Measurements from ENCODE around the gene TMEM63C.
"Not testable (repeated sequence)": the region's sequence is repeated elsewhere in the genome, so short reads cannot be mapped to it uniquely, and the experiment has no call there.

The TMEM63C gene

DNA sequence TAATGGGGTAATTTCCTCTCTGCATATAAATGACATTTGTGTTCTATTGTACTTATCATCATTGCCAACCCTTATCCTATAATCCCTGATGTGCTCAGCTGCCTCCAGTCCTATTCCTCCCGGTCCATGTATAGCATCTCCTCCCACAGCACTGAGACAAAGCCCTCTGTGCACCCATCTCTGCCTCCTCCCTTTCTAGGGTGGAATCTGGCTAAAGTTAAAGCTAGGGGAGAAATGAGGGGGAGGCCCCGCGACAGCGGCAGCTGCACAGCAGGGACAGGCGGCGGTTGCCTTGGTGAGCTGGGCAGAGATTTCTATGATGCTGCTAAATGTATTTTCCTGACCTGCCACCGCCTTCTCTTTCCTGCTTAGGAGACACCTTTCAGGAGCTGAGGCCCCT, 27.2 kb upstream of the TMEM63C start:
- no peak for DNase-seq

DNA sequence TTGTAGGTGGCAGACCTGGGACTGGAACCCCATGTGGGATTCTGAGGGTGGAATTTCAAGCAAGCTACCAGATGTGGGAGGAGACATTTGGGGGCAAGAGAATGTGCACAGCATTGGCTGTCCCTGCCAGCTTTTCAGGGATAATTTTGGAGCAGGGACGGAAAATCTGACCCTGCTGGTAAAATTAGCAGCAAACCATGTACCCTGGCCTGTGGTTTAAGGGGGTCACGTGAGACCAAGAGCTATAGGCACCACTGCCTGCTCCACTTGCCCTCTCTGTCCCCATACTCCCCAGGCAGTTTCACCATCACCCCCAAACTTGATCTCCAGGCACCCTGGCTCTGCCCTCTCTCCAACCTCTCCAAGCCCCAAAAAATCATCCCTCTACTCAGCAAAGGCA, 26.5 kb upstream of the TMEM63C start:
- no peak for DNase-seq

DNA sequence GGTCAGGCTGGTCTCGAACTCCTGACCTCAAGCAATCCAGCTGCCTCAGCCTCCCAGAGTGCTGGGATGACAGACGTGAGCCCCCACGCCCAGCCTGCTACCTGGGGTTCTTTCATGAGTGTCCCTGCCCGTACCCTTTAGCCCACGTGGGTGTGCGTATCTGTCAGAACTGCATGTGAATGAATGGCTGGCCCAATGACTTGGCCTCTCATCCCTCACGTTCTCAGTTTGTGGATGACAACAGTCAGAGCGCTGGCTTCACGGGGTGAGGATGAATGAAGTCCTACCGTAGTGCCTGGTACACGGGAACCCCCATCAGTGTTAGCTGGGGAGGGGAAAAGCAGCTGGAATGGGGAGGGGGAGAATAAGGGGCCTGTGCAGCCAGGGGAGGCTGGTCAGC, 23.9 kb upstream of the TMEM63C start:
- no peak for DNase-seq

DNA sequence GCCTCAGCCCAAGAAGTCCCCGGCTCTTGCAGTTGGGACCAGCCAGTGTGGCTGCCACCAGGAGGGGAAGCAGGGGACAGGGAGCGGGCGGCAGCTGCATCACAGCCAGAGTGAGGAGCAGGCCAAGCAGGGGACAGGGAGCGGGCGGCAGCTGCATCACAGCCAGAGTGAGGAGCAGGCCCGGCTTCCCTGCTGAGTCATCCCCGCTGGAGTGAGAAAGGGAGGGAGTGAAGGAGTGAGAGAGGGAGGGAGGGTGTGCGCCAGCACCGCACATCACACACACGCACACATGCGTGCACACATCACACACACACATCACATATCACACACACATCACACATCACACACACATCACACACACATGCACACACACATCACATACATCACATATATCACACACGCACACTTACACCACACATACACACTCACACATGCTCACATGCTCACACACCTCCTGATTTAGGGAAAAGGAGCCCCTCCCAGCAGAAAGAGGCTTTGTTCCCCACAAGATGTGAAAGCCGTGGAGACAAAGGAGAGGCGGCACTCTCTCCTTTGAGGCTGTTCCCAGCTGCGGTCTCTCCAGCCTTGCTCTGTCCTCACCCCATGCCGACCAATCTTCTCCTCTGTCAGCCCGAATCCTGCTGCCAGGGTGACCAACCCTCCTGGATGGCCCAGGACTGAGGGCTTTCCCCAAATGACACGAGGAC, 23.3 kb upstream of the TMEM63C start:
- peak; percentile 72 for DNase-seq

DNA sequence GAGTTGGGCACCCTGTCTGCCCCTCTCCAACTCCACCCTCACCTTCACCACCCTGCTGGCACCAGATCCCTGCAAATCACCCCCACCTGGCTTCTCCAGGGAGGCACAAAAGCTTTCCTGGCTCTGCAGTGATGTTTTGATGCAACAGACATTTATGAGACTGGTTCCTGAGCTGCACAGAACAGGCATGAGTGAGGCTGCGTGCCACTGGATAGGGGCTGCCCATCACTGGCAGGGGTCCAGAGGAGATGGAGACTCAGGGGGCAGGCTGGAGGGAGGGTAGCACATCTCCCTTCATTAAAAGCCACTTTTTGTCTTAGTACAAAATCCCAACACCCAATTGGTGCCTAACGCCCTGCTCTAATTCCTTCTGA, 22.7 kb upstream of the TMEM63C start:
- DNase-seq, result no peak

DNA sequence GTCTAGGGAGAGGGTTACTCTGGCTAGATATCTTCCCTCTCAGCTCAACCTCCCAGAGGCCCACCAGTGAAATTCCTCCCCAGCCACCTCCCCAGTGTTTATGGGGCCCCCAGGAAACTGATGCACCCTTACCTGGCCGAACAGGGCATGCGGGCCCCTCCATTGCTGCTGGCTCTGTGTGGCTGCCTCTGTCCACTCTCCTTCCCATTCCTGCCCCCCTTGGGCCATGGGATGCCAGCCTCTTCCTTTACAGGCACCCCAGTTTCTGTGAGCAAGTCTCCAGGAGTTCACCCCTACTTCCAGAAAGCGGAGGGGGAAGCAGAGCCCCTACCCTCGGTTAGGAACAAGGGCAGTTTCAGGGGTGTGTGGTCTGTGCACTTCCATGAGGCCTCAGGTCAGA, 20.6 kb upstream of the TMEM63C start:
- no peak for DNase-seq

DNA sequence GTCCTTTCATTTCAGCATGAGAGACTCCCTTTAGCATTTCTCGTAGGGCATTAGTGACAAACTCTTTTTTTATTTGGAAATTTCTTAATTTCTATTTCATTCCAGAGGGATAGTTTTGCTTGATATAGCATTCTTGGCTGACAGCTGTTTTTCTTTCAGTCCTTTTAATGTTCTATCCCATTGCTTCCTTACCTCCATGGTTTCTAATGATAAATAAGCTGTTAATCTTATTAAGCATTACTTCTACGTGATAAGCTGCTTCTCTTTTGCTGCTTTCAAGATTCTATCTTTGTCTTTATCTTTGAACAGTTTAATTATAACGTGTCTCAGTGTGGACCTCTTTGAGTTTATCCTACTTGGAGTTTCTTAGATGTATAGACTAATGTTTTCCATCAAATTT, 11.6 kb upstream of the TMEM63C start:
- DNase-seq, result no peak

DNA sequence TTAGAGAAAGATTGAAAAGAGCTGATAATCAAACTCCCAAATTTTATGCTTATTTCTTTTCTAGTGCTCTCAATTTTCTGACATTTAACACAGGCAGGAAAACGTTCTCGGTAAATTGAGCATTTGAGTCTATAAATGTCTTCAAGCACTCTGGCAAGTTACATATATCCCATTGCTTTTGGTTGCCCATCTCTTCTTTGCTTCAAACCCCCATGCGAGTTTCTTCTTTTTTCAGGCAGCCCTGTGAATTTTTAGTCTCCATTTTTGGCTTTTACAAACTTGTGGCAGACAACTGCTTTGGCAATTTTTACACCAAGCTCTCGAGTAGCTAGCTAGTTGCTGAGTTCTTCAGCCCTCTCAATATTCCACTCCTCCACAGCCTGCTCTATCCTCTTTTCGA, 8.7 kb upstream of the TMEM63C start:
- DNase-seq, result no peak

DNA sequence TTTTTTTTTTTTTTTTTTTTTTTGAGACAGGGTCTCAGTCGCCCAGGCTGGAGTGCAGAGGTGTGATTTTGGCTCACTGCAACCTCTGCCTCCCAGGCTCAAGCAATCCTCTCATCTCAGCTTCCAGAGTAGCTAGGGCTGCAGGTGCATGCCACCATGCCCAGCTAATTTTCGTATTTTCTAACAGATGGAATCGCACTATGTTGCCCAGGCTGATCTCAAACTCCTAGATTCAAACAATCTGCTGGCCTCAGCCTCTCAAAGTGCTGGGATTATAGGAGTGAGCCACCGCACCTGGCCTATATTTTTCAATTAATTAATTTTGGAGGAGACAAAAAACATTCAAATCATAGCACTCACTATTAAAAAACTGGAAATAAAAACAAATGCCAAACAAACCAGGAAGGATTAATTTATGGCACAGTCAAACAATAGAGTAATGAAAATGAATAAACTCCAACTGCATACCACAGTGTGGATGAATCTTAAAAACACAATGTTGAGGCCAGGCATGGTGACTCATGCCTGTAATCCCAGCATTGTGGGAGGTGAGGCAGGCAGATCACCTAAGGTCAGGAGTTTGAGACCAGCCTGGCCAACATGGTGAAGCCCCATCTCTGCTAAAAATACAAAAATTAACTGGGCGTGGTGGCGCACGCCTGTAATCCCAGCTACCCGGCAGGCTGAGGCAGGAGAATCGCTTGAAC, 7.5 kb upstream of the TMEM63C start:
- not testable (repeated sequence) for DNase-seq

DNA sequence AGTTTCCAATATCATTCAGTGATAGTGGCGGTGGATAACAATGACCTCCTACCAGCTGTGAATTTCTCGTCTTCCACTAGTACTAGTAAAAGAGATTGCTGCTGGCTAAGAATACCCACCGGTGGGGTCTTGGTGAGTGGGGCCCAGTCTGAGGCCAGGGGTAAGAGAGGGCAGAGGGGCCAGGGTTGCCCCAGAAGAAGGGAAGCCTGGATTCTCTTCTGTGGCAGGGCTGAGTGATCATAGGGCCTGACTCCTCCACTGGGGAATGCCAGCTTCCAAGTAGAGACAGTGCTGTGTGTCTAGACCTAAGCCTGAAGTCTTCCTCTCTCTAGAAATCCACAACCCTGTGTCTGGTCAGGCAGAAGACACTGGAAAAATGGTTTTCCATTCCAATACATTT, 5.8 kb upstream of the TMEM63C start:
- DNase-seq, result no peak

DNA sequence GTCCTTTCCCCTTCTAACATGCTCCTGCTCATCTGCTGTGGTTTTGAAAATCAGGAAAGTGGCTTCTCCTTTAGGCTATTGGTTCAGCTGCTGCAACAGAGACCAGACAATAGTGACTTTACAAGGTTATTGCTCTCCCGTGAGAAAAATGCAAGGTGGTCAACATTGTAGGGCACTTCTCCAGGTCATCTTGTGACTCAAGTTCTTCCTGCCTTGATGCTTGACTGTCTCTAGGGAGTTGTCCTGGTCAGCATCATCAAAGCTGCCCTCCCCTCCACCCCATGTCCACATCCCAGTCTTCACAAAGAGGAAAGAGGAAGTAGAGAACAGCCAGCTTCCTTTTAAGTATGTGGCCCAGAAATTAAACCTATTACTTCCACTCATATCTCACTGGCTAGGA, 3.9 kb upstream of the TMEM63C start:
- no peak for DNase-seq

DNA sequence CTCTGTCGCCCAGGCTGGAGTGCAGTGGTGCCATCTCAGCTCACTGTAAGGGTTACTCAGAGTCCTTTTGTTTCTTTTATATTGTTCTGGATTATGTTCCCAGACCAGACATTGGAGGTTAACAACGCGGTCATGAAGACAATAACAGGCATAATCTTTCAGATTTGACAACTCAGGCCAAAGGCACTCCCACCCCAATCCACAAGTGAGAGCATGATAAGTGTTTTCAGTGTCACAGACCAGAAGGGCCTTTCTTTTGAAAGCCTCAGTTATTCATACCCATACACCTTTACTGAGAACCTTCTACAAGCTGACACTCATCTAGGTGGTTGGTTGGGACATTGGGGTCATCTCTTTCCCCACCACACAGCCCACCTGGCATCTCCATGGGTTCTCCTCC, 2.9 kb upstream of the TMEM63C start:
- no peak for DNase-seq

DNA sequence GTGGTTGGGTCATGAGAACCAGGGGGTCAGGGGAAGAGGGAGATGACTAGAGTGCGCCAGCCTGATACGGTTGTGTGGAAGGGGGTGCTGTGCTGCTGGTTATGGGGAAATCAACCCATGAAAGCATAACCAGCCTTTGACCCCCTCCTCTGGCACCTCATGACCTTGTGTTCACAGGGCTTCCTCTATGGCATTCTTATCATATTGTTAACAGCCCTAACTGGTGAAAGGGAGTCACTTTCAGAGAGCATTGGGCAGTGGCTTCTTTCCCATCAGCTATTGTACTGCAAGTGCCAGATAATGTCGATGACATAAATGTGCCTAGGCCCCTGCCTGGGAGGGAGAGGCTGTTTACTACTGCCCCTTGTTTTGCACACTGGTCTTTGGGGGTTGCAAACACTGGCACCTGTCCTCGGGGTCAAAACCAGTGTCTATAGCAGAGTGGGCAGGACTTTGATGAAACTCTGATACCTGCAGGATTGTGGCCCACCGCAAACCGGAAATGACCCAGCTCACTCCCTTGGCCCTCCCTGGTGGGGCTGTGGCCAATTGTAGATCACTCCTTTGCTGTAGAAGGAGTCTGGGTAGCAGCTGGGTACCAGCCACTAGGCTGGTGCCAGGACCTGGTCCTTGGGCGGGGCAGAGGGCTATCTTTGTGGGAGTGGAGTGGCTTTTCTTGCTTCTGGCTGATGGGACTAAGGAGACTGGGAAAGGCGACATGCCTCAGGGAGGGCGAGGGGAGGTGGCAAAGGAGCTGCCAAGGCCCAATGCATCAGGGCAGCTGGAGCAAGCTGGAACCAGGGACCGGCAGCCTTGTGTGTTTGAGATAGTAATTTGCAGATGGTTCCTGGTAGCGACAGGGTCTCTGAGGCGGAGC, 634 bp upstream of the TMEM63C start:
- DNase-seq, result no peak

DNA sequence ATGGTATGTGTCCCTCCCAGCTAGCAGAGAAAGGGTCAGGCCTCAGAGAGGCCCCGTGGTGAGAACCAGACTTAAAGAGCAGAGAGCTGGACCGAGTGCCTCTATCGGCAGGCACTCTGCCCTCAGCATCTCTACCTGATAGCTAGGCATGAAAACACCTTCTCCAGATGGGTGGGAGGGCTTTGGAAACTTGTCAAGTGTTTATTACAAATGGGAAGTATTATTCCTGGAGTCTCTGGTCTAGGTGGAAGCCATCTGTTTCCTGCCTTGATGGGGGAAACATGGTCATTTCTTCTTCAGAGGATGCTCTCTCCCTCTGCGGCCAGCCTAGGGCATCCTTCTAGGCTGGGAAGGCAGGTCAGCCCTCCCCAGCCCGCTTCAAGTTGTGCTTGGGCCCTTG, 2.3 kb downstream of the TMEM63C start:
- no peak for DNase-seq

DNA sequence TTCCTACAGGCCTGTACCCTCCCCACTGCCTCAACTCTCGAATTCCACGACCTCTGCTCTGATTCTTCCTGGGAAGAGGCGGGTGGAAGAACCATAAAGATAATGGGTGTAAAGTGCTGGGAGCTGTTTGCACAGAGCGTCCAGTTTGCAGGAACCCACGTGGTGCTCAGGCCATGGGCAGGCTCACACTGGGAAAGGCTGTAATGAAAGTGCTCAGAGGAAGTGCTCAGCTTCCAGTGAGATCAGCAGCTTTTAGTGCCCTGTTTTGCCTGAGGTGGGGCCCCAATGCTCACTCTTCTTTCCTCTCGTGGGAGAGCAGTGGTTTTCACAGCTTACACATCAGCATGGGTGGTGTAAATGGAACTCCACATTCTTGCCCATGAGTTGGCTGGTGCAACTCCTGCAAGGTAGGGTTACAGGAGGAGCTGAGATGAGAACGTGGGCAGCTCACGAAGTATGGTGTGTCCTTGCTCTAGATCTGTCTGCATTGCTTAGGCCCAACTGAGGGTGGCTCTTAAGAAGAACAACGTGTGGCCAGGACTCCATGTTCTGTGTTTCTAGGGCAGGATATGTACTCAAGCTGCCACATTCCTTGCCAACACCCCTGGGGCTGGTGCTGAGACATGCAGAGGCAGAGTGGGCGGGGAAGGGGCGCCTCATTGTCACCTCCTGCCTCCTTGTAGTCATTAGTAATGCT, 2.9 kb downstream of the TMEM63C start:
- no peak for DNase-seq

DNA sequence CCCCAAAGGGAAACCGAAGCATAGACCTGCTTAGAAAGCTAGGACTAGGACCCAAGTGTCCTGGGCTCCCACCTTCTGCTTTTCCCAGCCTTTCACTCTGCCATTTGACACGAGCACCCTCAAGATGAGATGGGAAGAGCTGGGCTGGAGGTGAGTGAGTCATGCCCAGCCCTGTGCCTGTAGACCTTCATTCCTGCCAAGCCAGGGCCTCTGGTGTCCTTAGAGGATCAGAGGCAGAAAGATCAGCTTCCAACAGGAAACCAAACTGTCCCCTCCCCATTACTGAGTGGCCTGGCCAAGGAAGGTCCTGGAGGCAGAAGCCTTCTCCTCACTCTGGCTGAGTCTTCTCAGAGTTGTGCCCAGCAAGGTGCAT, 3.5 kb downstream of the TMEM63C start:
- DNase-seq, result no peak

DNA sequence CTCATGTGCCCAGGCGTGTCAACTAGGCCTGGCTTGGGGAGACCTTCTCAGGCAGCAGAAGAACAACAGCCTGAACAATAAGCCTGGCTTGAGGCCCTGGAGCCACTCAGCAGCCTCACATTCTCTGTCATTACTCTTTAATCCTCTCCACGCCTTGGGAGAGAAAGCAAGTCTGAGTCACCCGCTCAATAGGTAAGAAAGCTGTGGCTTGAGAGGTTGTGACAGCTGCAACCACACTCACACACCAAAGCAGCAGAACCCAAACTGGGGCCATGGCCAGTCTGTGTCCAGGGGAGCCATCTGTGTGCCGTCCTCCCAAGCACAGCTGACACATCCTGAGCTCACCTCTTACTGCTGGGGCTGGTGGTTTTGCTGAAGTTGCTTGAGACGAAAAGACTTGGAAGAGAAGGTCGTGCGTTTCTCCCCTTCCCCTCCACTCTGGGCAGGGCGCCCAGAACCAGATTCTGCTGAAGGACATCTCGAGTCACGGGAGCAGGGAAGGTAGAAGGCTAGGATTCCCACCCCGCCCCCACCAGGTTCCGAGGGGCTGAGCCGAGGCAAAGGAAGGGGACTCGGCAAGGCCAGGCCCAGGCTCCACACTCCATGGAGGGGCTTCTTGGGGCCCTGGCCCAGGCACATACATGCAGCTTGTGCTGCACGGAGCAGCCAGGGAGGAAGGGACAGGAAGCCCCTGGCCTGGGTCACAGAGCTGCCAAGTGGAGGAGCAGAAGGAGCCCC, 5.5 kb downstream of the TMEM63C start:
- peak; percentile 25 for DNase-seq

DNA sequence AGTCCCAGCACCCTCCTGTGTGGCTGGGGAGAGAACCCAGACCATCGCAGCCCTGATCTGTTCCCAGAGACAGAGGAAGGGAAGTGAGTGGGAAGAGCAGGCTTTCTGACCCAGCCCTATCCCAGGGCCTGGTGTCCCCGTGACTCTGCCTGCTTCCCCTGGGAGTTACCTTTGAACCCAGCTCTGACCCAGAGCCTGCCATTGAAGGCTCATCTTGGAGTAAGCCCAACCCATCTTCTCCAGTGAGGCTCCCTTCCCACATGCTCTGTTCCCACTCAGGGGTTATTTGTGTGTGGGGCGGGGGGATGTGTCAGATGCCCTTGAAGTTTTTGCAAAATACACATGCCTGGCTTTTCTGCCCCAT, 6.0 kb downstream of the TMEM63C start:
- DNase-seq, result no peak

DNA sequence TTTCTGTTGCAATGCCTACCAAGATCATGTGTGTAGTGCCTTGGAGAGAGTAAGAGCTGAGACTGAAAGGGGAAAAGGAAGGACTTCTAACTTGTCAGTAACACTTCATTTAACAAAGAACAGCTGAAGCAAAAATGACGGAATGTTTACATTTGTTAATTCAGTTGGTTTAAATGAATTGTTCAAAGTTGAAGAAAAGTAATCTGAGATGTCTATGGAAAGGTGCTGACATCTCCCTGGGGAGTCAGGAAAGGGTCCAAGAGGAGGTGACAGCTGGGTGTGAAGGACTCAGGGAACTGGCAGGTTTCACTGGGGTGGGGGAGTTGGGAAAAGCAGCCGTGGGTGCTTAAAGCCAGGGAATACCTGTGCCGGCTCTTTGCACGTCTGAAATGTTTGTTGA, 7.9 kb downstream of the TMEM63C start:
- no peak for DNase-seq

DNA sequence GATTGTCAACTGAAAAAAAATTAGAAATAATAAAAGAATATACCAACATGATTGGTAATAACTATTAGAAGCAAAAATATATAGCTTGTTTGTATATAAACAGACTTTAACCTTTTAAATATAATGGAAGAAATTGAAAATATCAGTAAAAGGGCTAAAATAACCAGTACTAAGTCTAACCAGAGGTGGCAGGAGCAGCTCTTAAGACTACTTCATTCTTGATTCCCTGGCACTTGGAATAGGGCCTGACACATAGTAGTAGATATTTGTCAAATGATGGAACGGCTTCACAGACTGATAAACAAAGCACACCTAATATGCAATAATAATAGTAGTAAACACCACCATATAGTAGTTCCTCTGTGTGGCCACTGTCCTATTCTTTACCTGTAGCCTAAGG, 9.4 kb downstream of the TMEM63C start:
- no peak for DNase-seq

DNA sequence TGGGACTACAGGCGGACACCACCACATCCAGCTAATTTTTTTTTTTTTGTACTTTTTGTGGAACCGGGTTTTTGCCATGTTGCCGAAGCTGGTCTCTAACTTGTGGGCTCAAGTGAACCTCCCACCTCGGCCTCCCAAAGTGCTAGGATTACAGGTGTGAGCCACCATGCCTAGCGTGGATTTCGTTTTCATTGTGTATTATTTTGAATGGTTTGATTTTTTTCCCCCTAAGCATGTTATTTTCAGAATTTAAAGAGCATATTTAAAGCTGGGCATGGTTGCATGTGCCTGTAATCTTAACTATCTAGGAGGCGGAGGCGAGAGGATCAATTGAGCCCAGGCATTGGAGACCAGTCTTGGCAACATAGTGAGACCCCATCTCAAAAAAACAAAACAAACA, 13.1 kb downstream of the TMEM63C start:
- DNase-seq, result no peak

DNA sequence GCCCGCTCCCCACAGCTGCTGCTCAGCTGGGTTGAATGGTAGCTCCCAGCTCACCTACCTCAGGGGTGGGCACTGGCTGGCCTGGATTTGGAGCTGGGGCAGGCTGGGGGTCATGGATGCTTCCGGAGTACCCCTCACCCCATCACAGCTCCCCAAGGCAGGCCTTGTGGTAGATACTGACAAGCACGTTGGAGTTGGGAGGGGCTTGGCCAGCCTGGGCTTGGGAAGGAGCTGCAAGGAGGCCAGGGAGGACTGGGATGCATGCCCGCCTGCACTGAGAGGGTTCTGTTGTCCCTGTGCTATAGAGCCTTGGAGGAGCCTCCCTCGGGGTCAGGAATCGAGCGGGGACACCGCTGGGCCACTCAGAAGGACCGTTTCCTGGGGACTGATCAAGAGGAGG, 14.2 kb downstream of the TMEM63C start:
- DNase-seq, result no peak

DNA sequence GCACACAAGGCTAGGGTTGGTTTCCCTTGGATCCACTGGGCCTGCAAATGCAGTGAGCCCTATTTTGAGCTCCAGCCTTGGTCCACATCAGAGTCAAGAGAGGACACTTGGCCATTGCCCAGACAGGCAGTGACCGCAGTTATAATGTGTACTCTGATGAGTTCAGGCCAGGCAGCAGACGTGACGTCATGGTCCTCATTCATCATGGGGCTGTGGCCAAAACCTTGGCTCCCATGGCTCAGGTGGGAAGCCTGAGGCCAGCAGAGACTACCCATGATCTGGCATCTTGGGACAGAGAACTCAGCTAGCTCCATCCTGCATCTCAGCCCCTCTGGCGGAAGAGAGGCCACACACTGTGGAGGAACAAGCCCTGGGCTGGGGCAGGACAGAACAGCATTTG, 16.4 kb downstream of the TMEM63C start:
- DNase-seq, result no peak
